GM12891 (cell line): ENCODE data around the gene ANKS1B.

Source experiments
- DNase-seq: peaks from one replicate; pipeline ENCODE4 v3.0.0; 2011; ENCODE audit warnings: low spot score; ENCODE audit not compliant: insufficient read length
- FAIRE-seq: peaks from 2 replicates; lab custom pipeline; 2011; peaks lifted over from hg19 to GRCh38; lab: Jason Lieb, UNC
- PAX5 ChIP-seq: IDR thresholded peaks from 2 replicates; pipeline ENCODE4 v1.6.1; 2011; ENCODE audit warnings: low read length, moderate library complexity, mild to moderate bottlenecking; ENCODE audit not compliant: insufficient read depth, severe bottlenecking
- POLR2A ChIP-seq: IDR thresholded peaks from 2 replicates; pipeline ENCODE4 v1.6.1; 2011; ENCODE audit warnings: low read depth, low read length, control low read depth
- POLR2AphosphoS5 ChIP-seq: IDR thresholded peaks from 2 replicates; pipeline ENCODE4 v1.6.1; 2011; ENCODE audit warnings: low read depth, low read length, control low read depth
- POU2F2 ChIP-seq: IDR thresholded peaks from 2 replicates; pipeline ENCODE4 v1.6.1; 2011; ENCODE audit warnings: low read depth, mild to moderate bottlenecking, control low read depth, low read length, moderate library complexity
- SPI1 ChIP-seq: IDR thresholded peaks from 2 replicates; pipeline ENCODE4 v1.6.1; 2011; ENCODE audit warnings: low read depth, low read length, control low read depth
- TAF1 ChIP-seq: IDR thresholded peaks from 2 replicates; pipeline ENCODE4 v1.6.1; 2011; ENCODE audit warnings: low read depth, low read length, control low read depth

Gene ANKS1B

DNA sequence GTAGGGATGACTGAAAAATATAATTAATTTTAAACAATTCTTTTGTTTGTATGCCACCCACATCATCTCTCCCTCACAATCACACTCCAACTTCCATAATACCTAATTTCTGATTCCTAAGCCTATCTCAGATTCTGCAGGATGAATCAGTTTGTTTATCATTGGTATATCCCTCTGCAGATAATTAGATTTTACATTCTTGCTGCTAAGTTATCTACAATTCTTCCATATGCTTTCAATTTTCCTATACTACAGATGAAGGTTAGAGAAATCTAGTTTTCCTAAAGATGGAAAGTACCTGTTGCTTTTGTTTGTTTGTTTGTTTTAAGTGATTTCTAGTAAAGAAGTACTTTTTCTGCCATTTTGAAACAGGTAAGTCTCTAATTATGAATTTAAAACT lies 105.3 kb downstream of the ANKS1B start:
- FAIRE-seq (no peak), DNase-seq (no peak)
- TF ChIP-seq TAF1, result no peak
- no peak for TF ChIP-seq PAX5
- no peak for TF ChIP-seq POLR2A
- no peak for TF ChIP-seq SPI1
- TF ChIP-seq POLR2AphosphoS5, result no peak

GRCh38 chr12:99875081-99875480 lies 109.7 kb downstream of the ANKS1B start:
- no peak for FAIRE-seq
- no peak for TF ChIP-seq PAX5
- no peak for TF ChIP-seq TAF1
- TF ChIP-seq POU2F2, result no peak
- TF ChIP-seq SPI1, result no peak
- no peak for TF ChIP-seq POLR2AphosphoS5
- TF ChIP-seq POLR2A, result no peak
- DNase-seq, result no peak

- TF ChIP-seq POLR2A (no peak), POLR2AphosphoS5 (no peak), SPI1 (no peak)
- FAIRE-seq (no peak), DNase-seq (no peak)
Observed at GRCh38 chr12:99870085-99870484, 114.7 kb downstream of the ANKS1B start.

DNA sequence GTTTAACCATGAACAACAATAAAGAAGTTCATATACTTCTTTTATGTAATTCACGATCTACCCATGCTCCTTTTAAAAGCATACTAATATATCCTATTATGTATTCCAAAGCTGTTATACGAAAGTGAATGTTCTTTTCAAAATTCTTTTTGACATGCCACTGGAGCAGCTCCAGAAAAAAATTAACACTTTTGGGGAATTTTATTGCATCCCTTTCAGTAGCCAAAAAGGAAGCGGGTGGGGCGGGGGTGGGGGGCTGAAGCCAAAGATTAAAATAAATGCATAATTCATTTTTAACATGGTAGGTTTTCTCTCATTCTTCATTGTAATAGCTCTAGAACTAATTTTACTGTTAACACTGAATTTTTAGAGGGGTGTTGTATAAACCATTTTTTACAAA lies 123.0 kb downstream of the ANKS1B start:
- no peak for TF ChIP-seq TAF1
- no peak for TF ChIP-seq SPI1
- no peak for TF ChIP-seq POU2F2
- no peak for TF ChIP-seq POLR2AphosphoS5
- no peak for TF ChIP-seq POLR2A
- TF ChIP-seq PAX5, result no peak
- DNase-seq, result no peak
- FAIRE-seq, result no peak

- FAIRE-seq, result no peak
- DNase-seq, result no peak
- no peak for TF ChIP-seq TAF1
Observed at GRCh38 chr12:99859126-99859525, 125.6 kb downstream of the ANKS1B start.

DNA sequence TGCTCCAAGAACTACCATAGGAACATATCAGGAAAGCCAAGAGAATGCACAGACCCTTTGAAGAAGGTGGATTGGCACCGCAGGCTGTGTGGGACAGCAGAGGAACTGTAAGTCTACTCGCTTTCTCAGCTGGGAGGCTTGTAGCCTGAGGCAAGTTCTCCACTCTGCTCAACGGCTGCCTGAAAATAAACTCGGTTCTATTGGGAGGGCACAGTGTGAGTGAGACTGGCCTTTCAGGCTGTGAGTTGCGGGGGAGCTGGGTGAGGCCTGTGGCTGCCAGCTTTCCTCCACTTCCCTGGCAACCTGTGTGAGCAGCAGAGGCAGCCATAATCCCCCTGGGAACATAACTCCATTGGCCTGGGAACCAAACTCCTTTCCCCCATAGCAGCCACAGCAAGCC lies 132.1 kb downstream of the ANKS1B start:
- DNase-seq (no peak), FAIRE-seq (no peak)
- TF ChIP-seq POU2F2 (no peak), PAX5 (no peak), POLR2A (no peak), SPI1 (no peak), TAF1 (no peak), POLR2AphosphoS5 (no peak)

DNA sequence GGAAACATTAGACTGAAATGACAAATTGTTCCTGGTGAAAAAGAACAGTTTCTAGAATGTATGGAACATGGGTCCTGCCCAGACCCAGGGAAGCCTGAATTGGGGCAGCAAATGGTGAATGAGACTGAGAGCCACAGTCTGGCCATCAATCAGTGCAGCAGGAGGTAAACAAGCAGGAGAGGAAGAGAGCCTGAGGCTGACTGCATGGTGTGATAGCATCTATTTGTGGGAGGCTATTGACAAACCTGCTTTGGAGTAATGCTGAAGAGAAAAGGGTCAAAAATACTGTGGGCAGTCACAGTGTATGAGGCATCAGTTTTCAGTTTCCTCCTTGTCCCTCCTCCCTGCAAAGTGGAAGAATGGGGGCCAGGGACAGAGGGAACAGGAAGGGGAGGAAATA lies 136.8 kb downstream of the ANKS1B start:
- FAIRE-seq (no peak), DNase-seq (no peak)
- TF ChIP-seq POLR2A, result no peak
- TF ChIP-seq PAX5, result no peak
- TF ChIP-seq SPI1, result no peak
- no peak for TF ChIP-seq POLR2AphosphoS5
- TF ChIP-seq TAF1, result no peak
- TF ChIP-seq POU2F2, result no peak

- DNase-seq, result no peak
- FAIRE-seq, result no peak
- TF ChIP-seq POU2F2 (no peak), SPI1 (no peak), PAX5 (no peak), POLR2A (no peak), POLR2AphosphoS5 (no peak)
Observed at GRCh38 chr12:99834710-99835109, 150.0 kb downstream of the ANKS1B start.

DNA sequence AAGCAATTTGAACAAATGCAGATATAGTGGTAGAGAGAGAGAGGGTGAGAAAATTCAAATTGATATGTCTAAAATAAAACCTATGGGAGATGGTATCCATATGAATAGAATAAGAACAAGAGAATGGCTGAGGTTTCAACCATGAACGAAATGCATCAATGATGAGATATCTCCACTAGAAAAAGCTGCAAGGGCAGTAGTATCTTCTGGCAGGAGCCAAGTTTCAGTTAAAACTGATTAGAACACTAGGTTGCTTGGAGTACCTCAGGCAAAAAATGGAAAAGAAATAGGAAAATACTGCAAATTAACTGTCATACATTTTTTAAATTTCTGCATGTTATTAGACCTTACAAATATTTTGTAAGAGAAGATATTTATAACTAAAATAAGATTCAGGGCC lies 151.3 kb downstream of the ANKS1B start:
- no peak for FAIRE-seq
- TF ChIP-seq POLR2AphosphoS5 (no peak), POU2F2 (no peak), PAX5 (no peak), SPI1 (no peak), POLR2A (no peak), TAF1 (no peak)
- no peak for DNase-seq

DNA sequence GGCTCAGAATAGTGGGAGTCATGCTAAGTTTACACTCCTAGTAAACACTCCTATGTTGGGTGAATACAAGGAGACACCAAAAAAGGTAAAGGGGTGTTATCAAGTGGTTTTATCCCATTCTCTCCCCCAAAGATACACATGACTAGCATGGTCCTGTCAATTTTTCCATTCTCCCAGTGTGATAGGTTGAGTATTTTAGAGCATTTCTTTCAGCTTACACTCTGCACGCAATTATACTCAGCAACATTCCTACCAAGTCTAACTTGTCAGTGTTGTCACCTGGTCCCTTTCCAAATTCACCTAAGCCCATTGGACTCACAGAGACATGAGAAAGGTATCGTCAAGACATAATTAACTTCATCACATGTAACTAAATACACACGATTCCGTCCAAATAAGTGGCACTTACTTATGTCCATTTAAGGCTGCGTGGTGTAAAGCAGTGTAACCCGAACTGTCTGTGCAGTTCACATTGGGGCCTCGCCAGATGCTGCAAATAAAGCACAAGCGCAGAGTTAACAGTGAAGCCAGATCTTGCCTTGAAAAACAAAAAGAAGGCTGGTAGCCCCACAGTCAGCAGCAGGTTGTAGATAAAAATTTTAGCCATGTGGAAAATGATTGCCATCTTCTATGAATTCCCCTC lies 159.7 kb downstream of the ANKS1B start:
- DNase-seq (no peak), FAIRE-seq (no peak)
- no peak for TF ChIP-seq PAX5
- no peak for TF ChIP-seq POLR2AphosphoS5
- TF ChIP-seq TAF1, result no peak
- no peak for TF ChIP-seq POU2F2
- TF ChIP-seq POLR2A, result no peak
- no peak for TF ChIP-seq SPI1

DNA sequence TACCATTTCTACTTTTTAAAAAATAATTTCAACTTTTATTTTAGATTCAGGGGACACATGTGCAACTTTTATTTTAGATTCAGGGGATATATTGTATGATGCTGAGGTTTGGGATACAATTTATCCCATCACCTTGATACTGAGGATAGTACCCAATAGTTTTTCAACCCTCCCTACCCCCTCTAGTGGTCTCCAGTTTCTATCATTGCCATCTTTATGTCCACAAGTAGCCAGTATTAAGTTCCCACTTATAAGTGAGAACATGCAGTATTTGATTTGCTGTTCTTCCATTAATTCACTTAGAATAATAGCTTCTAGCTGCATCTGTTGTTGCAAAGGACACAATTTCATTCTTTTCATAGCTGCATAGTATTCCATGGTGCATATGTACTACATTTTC lies 162.5 kb downstream of the ANKS1B start:
- DNase-seq, result no peak
- TF ChIP-seq POLR2A (no peak), TAF1 (no peak)
- no peak for FAIRE-seq
